Natural killer cell (primary cell): ENCODE measurements around the gene AKAP6. TPM values are rescaled to one million over a fixed set of nuclear protein-coding genes. Genes with fewer than 3 reads are reported as not detected.

Experiments used
- ATAC-seq, 3 donors: fragments of 150-1000 bp in 2 of 3; fragments of 200-7000 bp in 1 of 3; cut with Tn5 transposase; 1 replicate in 1 of 3; 2 replicates in 2 of 3; pipeline ENCODE4 v1.10.0; 2021; ENCODE audit warnings: mild to moderate bottlenecking in 2 of 3, moderate library complexity in 2 of 3
- DNase-seq, 2 donors: peaks; one replicate each; pipeline versions ENCODE4 v3.0.0 to v3.0.0-alpha.2; 2013 to 2021; ENCODE audit warnings: mixed read lengths in 1 of 2
- H3K27ac ChIP-seq: one replicate; pipeline ENCODE4 v1.5.1; 2013; ENCODE audit warnings: mild to moderate bottlenecking, low read length
- H3K27me3 ChIP-seq: one replicate; pipeline ENCODE4 v1.6.1; 2013; ENCODE audit warnings: low read length; ENCODE audit not compliant: control insufficient read depth, insufficient read depth
- H3K36me3 ChIP-seq: one replicate; pipeline ENCODE4 v1.6.1; 2013; ENCODE audit warnings: low read length; ENCODE audit not compliant: control insufficient read depth, insufficient read depth
- H3K4me1 ChIP-seq: one replicate; pipeline ENCODE4 v1.6.1; 2013; ENCODE audit warnings: low read length; ENCODE audit not compliant: control insufficient read depth, insufficient read depth
- H3K4me3 ChIP-seq: one replicate; pipeline ENCODE4 v1.5.1; 2013; ENCODE audit warnings: low read length
- H3K9me3 ChIP-seq: one replicate; pipeline ENCODE4 v1.6.1; 2013; ENCODE audit warnings: low read length; ENCODE audit not compliant: control insufficient read depth, insufficient read depth
- H3K27ac Mint-ChIP-seq, 2 donors: one replicate each; pipeline ENCODE4 v1.8.0; 2022; ENCODE audit warnings: mild to moderate bottlenecking in 2 of 2, mixed read lengths in 2 of 2, moderate library complexity in 1 of 2
- H3K27me3 Mint-ChIP-seq, 2 donors: one replicate each; pipeline ENCODE4 v1.8.0; 2022; ENCODE audit warnings: low read depth in 2 of 2, mixed read lengths in 2 of 2
- H3K36me3 Mint-ChIP-seq: one replicate; pipeline ENCODE4 v1.8.0; 2022; ENCODE audit warnings: mixed read lengths
- H3K4me1 Mint-ChIP-seq, 2 donors: one replicate each; pipeline ENCODE4 v1.8.0; 2022; ENCODE audit warnings: mixed read lengths in 2 of 2
- H3K4me3 Mint-ChIP-seq: one replicate; pipeline ENCODE4 v1.8.0; 2022; ENCODE audit warnings: mild to moderate bottlenecking, moderate library complexity, mixed read lengths
- H3K9me3 Mint-ChIP-seq, 2 donors: one replicate each; pipeline ENCODE4 v1.8.0; 2022; ENCODE audit warnings: mixed read lengths in 2 of 2
- WGBS: methylation state at CpG from one replicate; pipeline ENCODE4 v1.1.7; 2013; ENCODE audit warnings: missing lambda C conversion rate; ENCODE audit not compliant: insufficient coverage; 5-methylcytosine and 5-hydroxymethylcytosine counted together
- intact Hi-C: fragments of 100-400 bp; cut with micrococcal nuclease; formaldehyde crosslinking; loops from one replicate; pipeline ENCODE4 v1.14.2; 2022
- total RNA-seq, 4 donors: library from RNA; stranded (reverse); fragments of 120-200 nt in 1 of 4; gene quantifications; one replicate each; pipeline versions ENCODE4 v1.2.3 to v1.2.4, GENCODE V29; 2013 to 2022
- TF ChIP-seq, protein P1 (sequence below): fragments of 200-600 bp; IDR thresholded peaks from one replicate; pipeline ENCODE4 v1.8.0; 2022; ENCODE audit warnings: antibody characterized with exemption

Gene AKAP6
- total RNA-seq, 3 donors from 2014 or later (not counting 1 experiment from before 2014, with no cell fraction given): 0.21 to 1.3 (median 0.80) TPM

DNA sequence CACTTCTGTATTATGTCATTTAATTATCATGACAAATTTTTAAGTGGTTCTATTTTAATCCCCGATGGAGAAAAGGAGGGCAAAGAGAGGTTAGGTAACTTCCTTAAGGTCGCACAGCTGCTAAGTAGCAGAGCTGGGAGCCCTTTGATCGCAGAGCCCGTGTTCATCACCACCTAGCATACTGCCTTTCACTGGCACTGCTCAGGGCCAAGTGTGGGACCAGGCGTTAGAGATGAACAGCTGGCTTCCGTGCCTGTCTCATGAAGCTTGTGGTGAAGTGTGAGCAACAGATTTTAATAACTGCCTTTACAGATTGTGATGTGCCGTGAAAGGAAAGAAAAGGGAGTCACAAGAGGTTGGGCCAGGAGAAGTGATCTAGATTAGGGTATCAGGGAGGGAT is 273.6 kb downstream of the AKAP6 start:
- 85% methylated on average over 7 of the region's 7 CpGs for WGBS
- no peaks in the 10 kb centered on the region for H3K9me3 Mint-ChIP-seq

DNA sequence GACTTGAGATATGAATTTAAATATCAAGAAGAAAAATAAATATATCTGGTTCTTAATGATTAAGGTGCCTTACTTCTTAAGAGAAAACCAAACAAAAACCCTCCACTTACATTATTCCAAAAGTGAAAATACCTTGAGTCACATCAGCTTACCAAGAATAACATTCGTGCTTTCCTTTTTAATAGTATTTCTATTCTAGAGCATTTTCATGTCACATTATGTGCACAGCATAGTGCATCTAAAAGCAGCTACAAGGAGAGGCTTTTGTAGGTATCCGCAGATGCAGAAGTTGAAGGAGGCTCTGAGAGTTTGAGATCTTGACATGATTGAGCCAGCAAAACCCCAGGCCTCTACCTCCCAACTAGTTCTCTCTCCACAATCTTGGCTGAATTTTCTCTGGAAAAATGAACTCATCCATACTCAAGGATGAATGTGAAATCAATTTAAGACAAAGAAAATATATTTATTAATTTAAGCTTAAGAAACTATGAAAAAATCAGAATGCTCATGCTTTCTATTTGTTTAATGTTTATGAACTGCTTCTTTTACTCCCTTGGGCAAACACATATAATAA is 275.0 kb downstream of the AKAP6 start:
- WGBS: 100% methylated on average over 1 of the region's 2 CpGs
- ATAC-seq: no peak

More for the DNA sequence above, 273.6 kb downstream of the AKAP6 start:
- Histone ChIP-seq H3K27me3 (no peaks in the 10 kb centered on the region), H3K9me3 (no peaks in the 10 kb centered on the region), H3K27ac (no peak overlapping the region), H3K4me1 (no peaks in the 10 kb centered on the region), H3K36me3 (no peaks in the 10 kb centered on the region), H3K4me3 (no peak overlapping the region)
- Mint-ChIP-seq H3K27ac (no peak overlapping the region), H3K4me3 (no peak overlapping the region), H3K36me3 (no peaks in the 10 kb centered on the region), H3K27me3 (no peaks in the 10 kb centered on the region), H3K4me1 (no peaks in the 10 kb centered on the region)
- ATAC-seq (no peak), DNase-seq (no peak)
- TF ChIP-seq, protein P1, sequence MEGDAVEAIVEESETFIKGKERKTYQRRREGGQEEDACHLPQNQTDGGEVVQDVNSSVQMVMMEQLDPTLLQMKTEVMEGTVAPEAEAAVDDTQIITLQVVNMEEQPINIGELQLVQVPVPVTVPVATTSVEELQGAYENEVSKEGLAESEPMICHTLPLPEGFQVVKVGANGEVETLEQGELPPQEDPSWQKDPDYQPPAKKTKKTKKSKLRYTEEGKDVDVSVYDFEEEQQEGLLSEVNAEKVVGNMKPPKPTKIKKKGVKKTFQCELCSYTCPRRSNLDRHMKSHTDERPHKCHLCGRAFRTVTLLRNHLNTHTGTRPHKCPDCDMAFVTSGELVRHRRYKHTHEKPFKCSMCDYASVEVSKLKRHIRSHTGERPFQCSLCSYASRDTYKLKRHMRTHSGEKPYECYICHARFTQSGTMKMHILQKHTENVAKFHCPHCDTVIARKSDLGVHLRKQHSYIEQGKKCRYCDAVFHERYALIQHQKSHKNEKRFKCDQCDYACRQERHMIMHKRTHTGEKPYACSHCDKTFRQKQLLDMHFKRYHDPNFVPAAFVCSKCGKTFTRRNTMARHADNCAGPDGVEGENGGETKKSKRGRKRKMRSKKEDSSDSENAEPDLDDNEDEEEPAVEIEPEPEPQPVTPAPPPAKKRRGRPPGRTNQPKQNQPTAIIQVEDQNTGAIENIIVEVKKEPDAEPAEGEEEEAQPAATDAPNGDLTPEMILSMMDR: no peak
- intact Hi-C loops: no loop called here

DNA sequence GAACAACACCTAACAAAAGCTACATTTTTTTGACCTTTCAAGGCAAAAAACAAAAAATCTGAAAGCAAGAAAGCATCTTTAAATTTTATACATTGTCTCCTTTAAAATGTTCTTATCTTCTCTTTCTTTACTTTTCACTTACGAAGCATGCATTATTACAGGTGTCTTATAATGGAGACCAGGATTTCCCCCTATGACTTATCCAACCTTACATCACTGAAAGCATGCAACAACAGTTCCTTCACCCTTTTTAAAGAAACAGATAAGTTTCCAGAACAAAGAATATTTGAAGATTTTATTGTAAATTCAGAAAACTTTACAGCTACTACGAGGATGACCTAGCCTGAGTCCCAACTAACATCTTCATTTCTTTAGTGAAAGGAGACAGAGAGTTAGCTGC is 277.2 kb downstream of the AKAP6 start:
- H3K4me3 ChIP-seq: no peak overlapping the region
- H3K27me3 ChIP-seq: no peaks in the 10 kb centered on the region
- H3K27me3 Mint-ChIP-seq: no peaks in the 10 kb centered on the region
- DNase-seq (no peak), ATAC-seq (no peak)
- no peaks in the 10 kb centered on the region for H3K4me1 ChIP-seq
- WGBS: 67% methylated on average over 1 of the region's 2 CpGs
- H3K4me1 Mint-ChIP-seq: no peaks in the 10 kb centered on the region
- no peak overlapping the region for H3K4me3 Mint-ChIP-seq
- no peaks in the 10 kb centered on the region for H3K9me3 ChIP-seq
- H3K36me3 ChIP-seq: no peaks in the 10 kb centered on the region
- intact Hi-C loops: no loop called here
- TF ChIP-seq, protein P1: no peak
- H3K36me3 Mint-ChIP-seq: no peaks in the 10 kb centered on the region
- no peak overlapping the region for H3K27ac ChIP-seq
- H3K27ac Mint-ChIP-seq: no peak overlapping the region
- no peaks in the 10 kb centered on the region for H3K9me3 Mint-ChIP-seq

More for the DNA sequence above, 275.0 kb downstream of the AKAP6 start:
- H3K4me3 ChIP-seq: no peak overlapping the region
- Mint-ChIP-seq H3K4me3 (no peak overlapping the region), H3K9me3 (no peaks in the 10 kb centered on the region), H3K36me3 (no peaks in the 10 kb centered on the region), H3K4me1 (no peaks in the 10 kb centered on the region), H3K27me3 (no peaks in the 10 kb centered on the region), H3K27ac (no peak overlapping the region)
- intact Hi-C loops: no loop called here
- H3K4me1 ChIP-seq: no peaks in the 10 kb centered on the region
- no peaks in the 10 kb centered on the region for H3K36me3 ChIP-seq
- TF ChIP-seq, protein P1: no peak
- DNase-seq: no peak
- no peak overlapping the region for H3K27ac ChIP-seq
- no peaks in the 10 kb centered on the region for H3K9me3 ChIP-seq
- H3K27me3 ChIP-seq: no peaks in the 10 kb centered on the region

DNA sequence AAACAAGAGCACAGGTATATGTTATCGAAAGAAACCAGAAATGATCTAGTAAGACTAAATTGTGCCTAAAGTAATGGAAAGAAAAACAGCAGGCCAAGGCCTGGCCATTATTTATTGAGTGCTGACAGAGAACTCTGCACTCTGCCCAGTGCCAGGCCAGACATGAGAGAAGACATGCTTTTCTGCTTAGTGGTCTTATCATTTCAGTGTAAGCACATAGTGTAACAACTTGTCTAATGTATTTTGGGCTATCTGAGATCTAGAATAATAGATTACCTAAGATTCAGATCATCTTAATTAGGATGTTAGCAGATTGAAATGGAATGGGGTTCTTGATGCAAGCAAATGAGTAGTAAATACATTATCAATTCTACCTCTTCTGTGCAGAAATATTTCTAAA is 278.3 kb downstream of the AKAP6 start:
- Mint-ChIP-seq H3K27ac (no peak overlapping the region), H3K4me3 (no peak overlapping the region), H3K36me3 (no peaks in the 10 kb centered on the region), H3K4me1 (no peaks in the 10 kb centered on the region), H3K9me3 (no peaks in the 10 kb centered on the region), H3K27me3 (no peaks in the 10 kb centered on the region)
- Histone ChIP-seq H3K36me3 (no peaks in the 10 kb centered on the region), H3K27ac (no peak overlapping the region), H3K9me3 (no peaks in the 10 kb centered on the region), H3K4me3 (no peak overlapping the region), H3K4me1 (no peaks in the 10 kb centered on the region), H3K27me3 (no peaks in the 10 kb centered on the region)
- intact Hi-C loops: no loop called here
- DNase-seq (no peak), ATAC-seq (no peak)
- 96% methylated on average over 1 of the region's 1 CpG for WGBS
- TF ChIP-seq, protein P1: no peak
